HG03196 (cell line): ENCODE results near the gene LINC00305.

Experiments
- ATAC-seq: cut with Tn5 transposase; IDR thresholded peaks from one replicate; pipeline ENCODE4 v1.9.1; 2021; ENCODE audit not compliant: unreplicated experiment

LINC00305 gene

GRCh38 chr18:64148988-64149387, at the start of gene LINC00305:
TSS of gene LINC00305 (minus strand) at chr18:64149088.
- ATAC-seq = no peak

- no peak for ATAC-seq
Measured at GRCh38 chr18:64191069-64191468, 42.2 kb upstream of the LINC00305 start.

GRCh38 chr18:64185987-64186386, 37.1 kb upstream of the LINC00305 start:
- ATAC-seq = no peak

- ATAC-seq = no peak
Measured at GRCh38 chr18:64183665-64184064, 34.8 kb upstream of the LINC00305 start.

GRCh38 chr18:64180617-64181016, 31.7 kb upstream of the LINC00305 start:
- no peak for ATAC-seq

GRCh38 chr18:64180171-64180570, 31.3 kb upstream of the LINC00305 start:
- ATAC-seq = no peak

- no peak for ATAC-seq
Measured at GRCh38 chr18:64179556-64180080, 30.7 kb upstream of the LINC00305 start.

GRCh38 chr18:64178860-64179259, 30.0 kb upstream of the LINC00305 start:
- no peak for ATAC-seq

GRCh38 chr18:64175432-64175831, 26.5 kb upstream of the LINC00305 start:
- no peak for ATAC-seq

GRCh38 chr18:64171576-64171975, 22.7 kb upstream of the LINC00305 start:
- ATAC-seq = no peak

GRCh38 chr18:64167408-64167925, 18.6 kb upstream of the LINC00305 start:
- ATAC-seq = no peak

- ATAC-seq = no peak
Measured at GRCh38 chr18:64165906-64166305, 17.0 kb upstream of the LINC00305 start.

GRCh38 chr18:64164883-64165282, 16.0 kb upstream of the LINC00305 start:
- no peak for ATAC-seq

- no peak for ATAC-seq
Measured at GRCh38 chr18:64149916-64150438, 1.1 kb upstream of the LINC00305 start.

GRCh38 chr18:64142904-64143303, 6.0 kb downstream of the LINC00305 start:
- ATAC-seq = no peak

- no peak for ATAC-seq
Measured at GRCh38 chr18:64137914-64138313, 11.0 kb downstream of the LINC00305 start.

- ATAC-seq = no peak
Measured at GRCh38 chr18:64134044-64134747, 14.7 kb downstream of the LINC00305 start.

- ATAC-seq = no peak
Measured at GRCh38 chr18:64132871-64133270, 16.0 kb downstream of the LINC00305 start.

- ATAC-seq = no peak
Measured at GRCh38 chr18:64131314-64131713, 17.6 kb downstream of the LINC00305 start.

GRCh38 chr18:64127172-64127571, 21.7 kb downstream of the LINC00305 start:
- no peak for ATAC-seq

GRCh38 chr18:64119916-64120315, 29.0 kb downstream of the LINC00305 start:
- ATAC-seq = no peak

- ATAC-seq = no peak
Measured at GRCh38 chr18:64118406-64118805, 30.5 kb downstream of the LINC00305 start.
